Suprapubic skin (tissue), 4 donors: Measurements from ENCODE around the gene PDE1C. TPM values are rescaled to one million over a fixed set of nuclear protein-coding genes. Genes with fewer than 3 reads are reported as not detected.

Experiments
- DNase-seq, 2 donors: peaks; one replicate each; pipeline ENCODE4 v3.0.0-alpha.2; 2019; ENCODE audit warnings: low spot score in 2 of 2
- H3K27ac ChIP-seq: fragments of 200-600 bp; sonication (generic); one replicate; pipeline ENCODE4 v1.5.1; 2019
- H3K27me3 ChIP-seq: fragments of 200-600 bp; sonication (generic); one replicate; pipeline ENCODE4 v1.5.1; 2019
- H3K36me3 ChIP-seq: fragments of 200-600 bp; sonication (generic); one replicate; pipeline ENCODE4 v1.5.1; 2019
- H3K4me1 ChIP-seq: fragments of 200-600 bp; sonication (generic); one replicate; pipeline ENCODE4 v1.5.1; 2019
- H3K4me3 ChIP-seq: fragments of 200-600 bp; sonication (generic); one replicate; pipeline ENCODE4 v1.5.1; 2019; ENCODE audit warnings: mild to moderate bottlenecking
- H3K9me3 ChIP-seq: fragments of 200-600 bp; sonication (generic); one replicate; pipeline ENCODE4 v1.5.1; 2019
- CTCF ChIP-seq, 2 donors: fragments of 200-600 bp in 1 of 2; fragments of 450-650 bp in 1 of 2; sonication (generic) in 1 of 2; IDR thresholded peaks; one replicate each; pipeline ENCODE4 v1.5.1; 2016 to 2019; ENCODE audit warnings: antibody characterized with exemption in 2 of 2, mild to moderate bottlenecking in 1 of 2, moderate library complexity in 1 of 2
- EP300 ChIP-seq: sonication (generic); formaldehyde crosslinking; IDR thresholded peaks from one replicate; pipeline ENCODE4 v1.6.1; 2017; ENCODE audit warnings: antibody characterized with exemption
- POLR2A ChIP-seq, 2 donors: fragments of 450-650 bp; IDR thresholded peaks; one replicate each; pipeline ENCODE4 v1.6.1; 2017; ENCODE audit warnings: antibody characterized with exemption in 2 of 2, mild to moderate bottlenecking in 2 of 2, moderate library complexity in 2 of 2
- POLR2AphosphoS5 ChIP-seq, 3 donors: sonication (generic); formaldehyde crosslinking; IDR thresholded peaks; one replicate each; pipeline ENCODE4 v1.6.1; 2017; ENCODE audit warnings: antibody characterized with exemption in 3 of 3
- WGBS: methylation state at CpG from one replicate; pipeline ENCODE4 v1.1.5; 2018; 5-methylcytosine and 5-hydroxymethylcytosine counted together
- total RNA-seq, 4 donors: library from RNA; depleted of rRNA; stranded (reverse); fragments of >200 nt; gene quantifications; one replicate each; pipeline ENCODE4 v1.1.0, GENCODE V29; 2016

The PDE1C gene
- total RNA-seq, 4 donors from 2014 or later: 0.64 to 1.8 (median 0.83) TPM

GRCh38 chr7:31921047-31921446 is 149.2 kb downstream of the PDE1C start:
- H3K9me3 ChIP-seq: no peaks in the 10 kb centered on the region
- H3K27ac ChIP-seq: no peak overlapping the region
- WGBS: 85% methylated on average over 3 of the region's 3 CpGs
- no peaks in the 10 kb centered on the region for H3K4me1 ChIP-seq
- no peaks in the 10 kb centered on the region for H3K36me3 ChIP-seq
- no peak for DNase-seq
- TF ChIP-seq EP300 (no peak), POLR2AphosphoS5 (IDR thresholded peaks at IDR 0.05) (no peak), POLR2A (IDR thresholded peaks at IDR 0.05) (no peak), CTCF (IDR thresholded peaks at IDR 0.05) (no peak)
- H3K4me3 ChIP-seq: no peak overlapping the region
- no peaks in the 10 kb centered on the region for H3K27me3 ChIP-seq

GRCh38 chr7:31919678-31920369 is 150.4 kb downstream of the PDE1C start:
- no peak for DNase-seq
- no peaks in the 10 kb centered on the region for H3K36me3 ChIP-seq
- H3K27me3 ChIP-seq: no peaks in the 10 kb centered on the region
- no peak overlapping the region for H3K27ac ChIP-seq
- 60% methylated on average over 3 of the region's 3 CpGs for WGBS
- no peaks in the 10 kb centered on the region for H3K4me1 ChIP-seq
- TF ChIP-seq EP300 (no peak), POLR2AphosphoS5 (IDR thresholded peaks at IDR 0.05) (no peak), POLR2A (IDR thresholded peaks at IDR 0.05) (no peak), CTCF (IDR thresholded peaks at IDR 0.05) (no peak)
- no peak overlapping the region for H3K4me3 ChIP-seq
- no peaks in the 10 kb centered on the region for H3K9me3 ChIP-seq

DNA sequence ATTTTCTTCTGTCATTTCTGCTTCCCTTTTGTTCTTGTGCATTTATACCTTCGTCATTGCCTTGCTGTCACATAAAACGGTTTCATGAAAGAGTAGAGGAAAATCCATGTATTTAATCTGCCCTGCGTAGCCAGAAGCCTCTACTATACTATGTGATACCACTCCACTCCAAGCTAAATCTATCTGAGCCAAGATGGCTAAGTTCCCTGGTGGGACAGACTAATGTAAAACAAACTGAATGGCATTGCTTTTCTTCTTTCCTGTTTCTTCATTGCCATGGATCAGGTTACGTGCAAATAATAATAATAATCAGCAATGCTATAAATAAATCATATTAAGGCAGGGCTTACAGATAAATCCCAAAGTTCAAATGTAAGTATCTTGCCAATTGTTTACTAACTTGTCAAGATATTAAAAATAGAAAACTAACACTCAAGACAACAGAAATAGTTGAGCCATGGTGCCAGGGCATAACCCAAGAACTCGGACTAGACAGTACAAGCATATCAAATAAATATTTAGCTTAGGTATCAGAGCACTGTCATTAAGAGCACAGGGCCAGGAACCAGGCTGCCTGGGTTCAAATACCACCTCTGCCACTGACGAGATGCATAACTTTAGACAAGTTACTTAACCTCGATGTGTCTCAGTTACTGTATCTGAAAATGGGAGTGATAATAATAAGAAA is 151.4 kb downstream of the PDE1C start:
- TF ChIP-seq EP300 (no peak), CTCF (IDR thresholded peaks at IDR 0.05) (no peak), POLR2A (IDR thresholded peaks at IDR 0.05) (no peak), POLR2AphosphoS5 (IDR thresholded peaks at IDR 0.05) (no peak)

GRCh38 chr7:31917256-31917655 is 153.0 kb downstream of the PDE1C start:
- Histone ChIP-seq H3K27me3 (no peaks in the 10 kb centered on the region), H3K27ac (no peak overlapping the region), H3K9me3 (no peaks in the 10 kb centered on the region), H3K4me3 (no peak overlapping the region), H3K4me1 (no peaks in the 10 kb centered on the region), H3K36me3 (no peaks in the 10 kb centered on the region)
- WGBS: 63% methylated on average over 2 of the region's 2 CpGs
- no peak for DNase-seq
- TF ChIP-seq CTCF (IDR thresholded peaks at IDR 0.05): no peak
- TF ChIP-seq EP300: no peak
- TF ChIP-seq POLR2AphosphoS5 (IDR thresholded peaks at IDR 0.05): no peak
- TF ChIP-seq POLR2A (IDR thresholded peaks at IDR 0.05): no peak

More for the DNA sequence above, 151.4 kb downstream of the PDE1C start:
- no peaks in the 10 kb centered on the region for H3K36me3 ChIP-seq
- no peak for DNase-seq
- H3K9me3 ChIP-seq: no peaks in the 10 kb centered on the region
- H3K4me3 ChIP-seq: no peak overlapping the region
- H3K4me1 ChIP-seq: no peaks in the 10 kb centered on the region
- no peaks in the 10 kb centered on the region for H3K27me3 ChIP-seq
- WGBS: 73% methylated on average over 7 of the region's 7 CpGs
- H3K27ac ChIP-seq: no peak overlapping the region

GRCh38 chr7:31910191-31910590 is 160.0 kb downstream of the PDE1C start:
- 77% methylated on average over 1 of the region's 1 CpG for WGBS
- no peaks in the 10 kb centered on the region for H3K4me1 ChIP-seq
- H3K4me3 ChIP-seq: no peak overlapping the region
- H3K27ac ChIP-seq: no peak overlapping the region
- H3K36me3 ChIP-seq: no peaks in the 10 kb centered on the region
- no peaks in the 10 kb centered on the region for H3K9me3 ChIP-seq
- H3K27me3 ChIP-seq: no peaks in the 10 kb centered on the region
- no peak for TF ChIP-seq EP300
- TF ChIP-seq POLR2AphosphoS5 (IDR thresholded peaks at IDR 0.05): no peak
- no peak for TF ChIP-seq POLR2A (IDR thresholded peaks at IDR 0.05)
- no peak for DNase-seq
